GM21360 (cell line): Measurements from ENCODE around the gene TUT4.
A peak's percentile ranks its signal among the peaks of the same experiment; 100 is the strongest.

Experiments
- ATAC-seq: cut with Tn5 transposase; IDR thresholded peaks from one replicate; pipeline ENCODE4 v1.9.1; 2021; ENCODE audit warnings: mild to moderate bottlenecking, moderate library complexity; ENCODE audit not compliant: unreplicated experiment

Gene TUT4

GRCh38 chr1:52576074-52576473 is 23.2 kb upstream of the TUT4 start:
- ATAC-seq, result no peak

- no peak for ATAC-seq
These were observed 21.7 kb upstream of the TUT4 start for GRCh38 chr1:52574594-52574993.

GRCh38 chr1:52572387-52572786 is 19.5 kb upstream of the TUT4 start:
- no peak for ATAC-seq

GRCh38 chr1:52571783-52572182 is 18.9 kb upstream of the TUT4 start:
- ATAC-seq, result no peak

GRCh38 chr1:52569449-52570210 is 16.7 kb upstream of the TUT4 start:
- ATAC-seq, result no peak

GRCh38 chr1:52567943-52568342 is 15.1 kb upstream of the TUT4 start:
- ATAC-seq, result no peak

GRCh38 chr1:52562766-52563165 is 9.9 kb upstream of the TUT4 start:
- no peak for ATAC-seq

- ATAC-seq, result no peak
These were observed 7.0 kb upstream of the TUT4 start for GRCh38 chr1:52559875-52560274.

- no peak for ATAC-seq
These were observed 6.0 kb upstream of the TUT4 start for GRCh38 chr1:52558941-52559340.

- no peak for ATAC-seq
These were observed 3.9 kb upstream of the TUT4 start for GRCh38 chr1:52556641-52557360.

- no peak for ATAC-seq
These were observed 1.9 kb upstream of the TUT4 start for GRCh38 chr1:52554756-52555155.

- no peak for ATAC-seq
These were observed 1.4 kb upstream of the TUT4 start for GRCh38 chr1:52554267-52554640.

- peak; percentile 47 for ATAC-seq
These were observed 722 bp upstream of the TUT4 start for GRCh38 chr1:52553362-52554266.

- ATAC-seq, result peak; percentile 32
These were observed 722 bp downstream of the TUT4 start for GRCh38 chr1:52552236-52552504.

GRCh38 chr1:52551507-52552235 is 1.2 kb downstream of the TUT4 start:
- ATAC-seq, result no peak

GRCh38 chr1:52550447-52550846 is 2.4 kb downstream of the TUT4 start:
- ATAC-seq, result no peak

GRCh38 chr1:52549267-52549666 is 3.6 kb downstream of the TUT4 start:
- no peak for ATAC-seq

GRCh38 chr1:52546852-52547251 is 6.0 kb downstream of the TUT4 start:
- no peak for ATAC-seq

- ATAC-seq, result no peak
These were observed 8.0 kb downstream of the TUT4 start for GRCh38 chr1:52544665-52545525.

GRCh38 chr1:52542085-52542688 is 10.7 kb downstream of the TUT4 start:
- ATAC-seq, result no peak
